NT2/D1 (cell line): ENCODE results near the gene RFTN1.

Experiments used
- YY1 ChIP-seq: IDR thresholded peaks from 2 replicates; pipeline ENCODE4 v1.6.1; 2011; ENCODE audit not compliant: insufficient read length, insufficient read depth
- ZNF274 ChIP-seq: IDR thresholded peaks from 2 replicates; pipeline ENCODE4 v1.6.1; 2011; ENCODE audit warnings: mild to moderate bottlenecking, low read depth, low read length

DNA sequence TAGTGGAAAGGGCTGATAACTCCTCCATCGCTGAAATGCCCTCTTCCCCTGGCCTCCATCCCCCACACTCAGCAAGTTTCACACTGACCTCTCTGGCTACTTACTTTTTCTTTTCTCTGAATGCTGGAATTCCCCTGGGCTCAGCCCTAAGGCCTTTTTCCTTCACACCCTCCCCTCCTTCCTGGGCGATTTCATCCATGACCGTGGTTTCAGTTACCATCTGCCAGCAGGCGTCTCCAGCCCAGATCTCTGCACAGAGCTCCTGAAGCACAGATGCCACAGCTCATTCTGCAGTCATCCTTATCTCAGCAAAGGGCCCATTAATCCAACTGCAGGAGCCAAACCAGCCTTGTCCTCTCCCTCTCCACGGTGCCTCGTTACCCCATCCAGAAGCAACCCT, 114.0 kb downstream of the RFTN1 start:
- TF ChIP-seq ZNF274, result no peak
- TF ChIP-seq YY1, result no peak
